K562 (cell line): ENCODE results near the gene CERS6. TPM values are rescaled to one million over a fixed set of nuclear protein-coding genes. Genes with fewer than 3 reads are reported as not detected.

Experiments used
- ARHGAP35 ChIP-seq: fragments of 450-650 bp; IDR thresholded peaks from 2 replicates; pipeline ENCODE4 v1.6.1; 2018; ENCODE audit not compliant: partially characterized antibody
- ATF1 ChIP-seq, 2 experiments: fragments of 450-650 bp in 1 of 2; IDR thresholded peaks; 2 replicates each; pipeline ENCODE4 v1.6.1; 2016; ENCODE audit warnings: missing compliant biosample characterization in 1 of 2, missing genetic modification characterization in 1 of 2
- ETV5 ChIP-seq: sonication (generic); formaldehyde crosslinking; IDR thresholded peaks from 2 replicates; pipeline ENCODE4 v1.4.0; 2020; ENCODE audit warnings: low read depth, mild to moderate bottlenecking, missing genetic modification reagents
- FOXP1 ChIP-seq: sonication (generic); formaldehyde crosslinking; IDR thresholded peaks from 2 replicates; pipeline ENCODE4 v1.8.0; 2022; ENCODE audit warnings: mild to moderate bottlenecking, missing genetic modification reagents
- GTF3C2 ChIP-seq: IDR thresholded peaks from 3 replicates; pipeline ENCODE4 v1.6.1; 2011; ENCODE audit warnings: borderline replicate concordance, mild to moderate bottlenecking, moderate library complexity; ENCODE audit not compliant: insufficient read length; ENCODE audit errors: extremely low read depth
- MGA ChIP-seq: fragments of 450-650 bp; IDR thresholded peaks from 2 replicates; pipeline ENCODE4 v1.6.1; 2016; ENCODE audit warnings: mild to moderate bottlenecking, moderate library complexity
- NR2C1 ChIP-seq, 2 experiments: fragments of 450-650 bp; IDR thresholded peaks; 2 replicates each; pipeline ENCODE4 v1.6.1; 2017; ENCODE audit warnings: mild to moderate bottlenecking in 2 of 2, antibody characterized with exemption in 1 of 2, inconsistent platforms in 1 of 2, missing compliant biosample characterization in 1 of 2, missing genetic modification characterization in 1 of 2
- THAP7 ChIP-seq: fragments of 250-450 bp; sonication (Bioruptor Pico); IDR thresholded peaks from 2 replicates; pipeline ENCODE4 v1.5.0; 2021
- ZC3H8 ChIP-seq: fragments of 450-650 bp; IDR thresholded peaks from 2 replicates; pipeline ENCODE4 v1.6.1; 2017
- ZNF583 ChIP-seq: fragments of 250-450 bp; sonication (Bioruptor Pico); IDR thresholded peaks from 2 replicates; pipeline ENCODE4 v1.4.0; 2020
- ZNF699 ChIP-seq: fragments of 250-450 bp; sonication (Bioruptor Pico); IDR thresholded peaks from 2 replicates; pipeline ENCODE4 v1.8.0; 2021; ENCODE audit warnings: mild to moderate bottlenecking, moderate library complexity; ENCODE audit not compliant: insufficient replicate concordance
- polyA plus RNA-seq, 8 experiments: library from polyadenylated mRNA; depleted of rRNA in 4 of 8; stranded (reverse) in 5 of 8; unstranded in 3 of 8; fragments of >200 nt; fragmentation: Nextera tagmentation in 2 of 8; fragmentation: Illumina TruSeq in 1 of 8; extraction: Ambion mirVana in 2 of 8; extraction: Trizol in 1 of 8; gene quantifications; 2 replicates each; pipeline versions ENCODE4 v1.2.1 to v1.2.3, GENCODE V29; 2011 to 2014; ENCODE audit warnings: inconsistent platforms in 1 of 8, missing spikeins in 1 of 8
- total RNA-seq, 7 experiments: library from RNA; depleted of rRNA in 6 of 7; stranded (reverse); fragments of >200 nt in 6 of 7; fragmentation: Illumina TruSeq in 2 of 7; extraction: Trizol in 2 of 7; gene quantifications; 2 replicates each; pipeline versions ENCODE4 v1.2.1 to v1.2.3, GENCODE V29; 2011 to 2021; ENCODE audit warnings: low replicate concordance in 1 of 7

The CERS6 gene
- total and polyA plus RNA-seq, 9 of the 15 experiments (the other 6 are each of a cell fraction or from before 2014, with no cell fraction given), result 1.6 to 13.6 (median 11.4) TPM

GRCh38 chr2:168454737-168455644 is 1.1 kb upstream of the CERS6 start (continued):
- TF ChIP-seq MGA (0 out of 2 replicates have a peak, but pooled peaks have one; percentile 8), NR2C1 (IDR thresholded peaks at IDR 0.05) (no peak), NR2C1 (tag; IDR thresholded peaks at IDR 0.05) (no peak), GTF3C2 (no peak), ZNF583 (CRISPR knock-in tag) (0 out of 2 replicates have a peak, but pooled peaks have one; percentile 37), FOXP1 (0 out of 2 replicates have a peak, but pooled peaks have one; percentile 0), ZNF699 (CRISPR knock-in tag) (no peak), ATF1 (CRISPR knock-in tag; IDR thresholded peaks at IDR 0.05) (no peak), ATF1 (tag; IDR thresholded peaks at IDR 0.05) (no peak), ETV5 (CRISPR knock-in tag) (0 out of 2 replicates have a peak, but pooled peaks have one; percentile 9), ARHGAP35 (no peak), THAP7 (CRISPR knock-in tag) (no peak), ZC3H8 (no peak)
